Endothelial cell of umbilical vein (primary cell): ENCODE results near the gene SPATA1. TPM values are rescaled to one million over a fixed set of nuclear protein-coding genes. Genes with fewer than 3 reads are reported as not detected.

Experiments used
- BruUV-seq: library from RNA; stranded (reverse); fragments of 400-500 nt; replicated peaks from 2 replicates; lab custom pipeline; 2021; lab: Mats Ljungman, UMichigan
- CTCF ChIA-PET: fragments of 300-600, 350-600 bp; sonication (Branson Sonifier 250); formaldehyde crosslinking; loops from one replicate; lab custom pipeline; 2021; ENCODE audit warnings: antibody characterized with exemption, inconsistent platforms; lab: Charles Lee
- POLR2A ChIA-PET: fragments of 300-600, 350-600 bp; sonication (Branson Sonifier 250); formaldehyde crosslinking; loops from one replicate; lab custom pipeline; 2021; ENCODE audit warnings: antibody characterized with exemption, inconsistent platforms; lab: Charles Lee
- DNase-seq: peaks from one replicate; pipeline ENCODE4 v3.0.0-alpha.2; 2011; ENCODE audit warnings: low read depth, low spot score
- FAIRE-seq: peaks from 2 replicates; lab custom pipeline; 2011; peaks lifted over from hg19 to GRCh38; lab: Jason Lieb, UNC
- H2AFZ ChIP-seq: 2 replicates; pipeline ENCODE4 v1.6.0; 2012; ENCODE audit warnings: low read depth, low read length, control low read depth, inconsistent platforms
- H3K27ac ChIP-seq: 2 replicates; pipeline ENCODE4 v1.5.1; 2011; ENCODE audit warnings: low read depth, mild to moderate bottlenecking, control low read depth, low read length, moderate library complexity; ENCODE audit not compliant: insufficient read depth
- H3K27me3 ChIP-seq, 2 experiments: 2 replicates each; pipeline versions ENCODE4 v1.6.0 to v1.6.1; 2011; ENCODE audit warnings: low read length in 2 of 2, mixed read lengths in 1 of 2; ENCODE audit not compliant: control insufficient read depth in 2 of 2, insufficient read depth in 2 of 2
- H3K36me3 ChIP-seq, 2 experiments: 2 replicates in 1 of 2; 3 replicates in 1 of 2; pipeline ENCODE4 v1.5.1; 2011; ENCODE audit warnings: low read length in 2 of 2, mild to moderate bottlenecking in 1 of 2, moderate library complexity in 1 of 2; ENCODE audit not compliant: control insufficient read depth in 2 of 2, insufficient read depth in 2 of 2; ENCODE audit errors: extremely low read depth in 1 of 2
- H3K4me1 ChIP-seq: 3 replicates; pipeline ENCODE4 v1.5.1; 2011; ENCODE audit warnings: mild to moderate bottlenecking, low read length; ENCODE audit not compliant: control insufficient read depth, insufficient read depth; ENCODE audit errors: extremely low read depth
- H3K4me2 ChIP-seq: 2 replicates; pipeline ENCODE4 v1.6.1; 2011; ENCODE audit warnings: low read length, control low read depth, mixed read lengths; ENCODE audit not compliant: insufficient read depth
- H3K4me3 ChIP-seq, 3 experiments: fragments of 200-600 bp in 1 of 3; sonication (generic), shearing (Covaris generic) in 1 of 3; replicated peaks in 1 of 3; 2 replicates each; pipeline ENCODE4 v1.5.1; 2011 to 2016; ENCODE audit warnings: control low read depth in 3 of 3, low read length in 3 of 3, mild to moderate bottlenecking in 2 of 3, inconsistent platforms in 1 of 3, low read depth in 1 of 3, moderate library complexity in 1 of 3; ENCODE audit not compliant: insufficient read depth in 1 of 3
- H3K79me2 ChIP-seq: 2 replicates; pipeline ENCODE4 v1.6.0; 2012; ENCODE audit warnings: low read length, inconsistent platforms; ENCODE audit not compliant: control insufficient read depth, insufficient read depth
- H3K9ac ChIP-seq: replicated peaks from 2 replicates; pipeline ENCODE3; 2011; ENCODE audit warnings: low read length, control low read depth; ENCODE audit not compliant: insufficient read depth; ENCODE audit errors: extremely low read depth
- H3K9me1 ChIP-seq: replicated peaks from 3 replicates; pipeline ENCODE4 v1.6.0; 2011; ENCODE audit warnings: mild to moderate bottlenecking, low read length; ENCODE audit not compliant: control insufficient read depth, insufficient read depth; ENCODE audit errors: extremely low read depth
- H3K9me3 ChIP-seq: replicated peaks from 2 replicates; pipeline ENCODE4 v1.5.1; 2012; ENCODE audit warnings: low read length, inconsistent platforms; ENCODE audit not compliant: control insufficient read depth, insufficient read depth
- H4K20me1 ChIP-seq: replicated peaks from 2 replicates; pipeline ENCODE3; 2011; ENCODE audit warnings: mild to moderate bottlenecking, low read length; ENCODE audit not compliant: control insufficient read depth, insufficient read depth; ENCODE audit errors: extremely low read depth
- EZH2 ChIP-seq: IDR thresholded peaks from 2 replicates; pipeline ENCODE4 v1.6.1; 2012; ENCODE audit warnings: borderline replicate concordance, low read depth, mild to moderate bottlenecking, moderate library complexity, low read length, inconsistent platforms; ENCODE audit not compliant: severe bottlenecking
- FOS ChIP-seq: IDR thresholded peaks from 2 replicates; pipeline ENCODE4 v1.6.1; 2011; ENCODE audit warnings: mild to moderate bottlenecking, low read length, moderate library complexity, borderline replicate concordance; ENCODE audit not compliant: insufficient read depth
- GATA2 ChIP-seq: IDR thresholded peaks from 2 replicates; pipeline ENCODE4 v1.7.0; 2011; ENCODE audit warnings: low read depth, mild to moderate bottlenecking, moderate library complexity, mixed read lengths, low read length; ENCODE audit not compliant: insufficient read length, insufficient read depth
- JUN ChIP-seq: IDR thresholded peaks from 2 replicates; pipeline ENCODE4 v1.6.1; 2011; ENCODE audit warnings: borderline replicate concordance, low read depth; ENCODE audit not compliant: insufficient read length, insufficient read depth
- MYC ChIP-seq: IDR thresholded peaks from one replicate; pipeline ENCODE4 v1.6.1; 2011; ENCODE audit warnings: mild to moderate bottlenecking, low read depth, low read length
- POLR2A ChIP-seq: IDR thresholded peaks from 2 replicates; pipeline ENCODE4 v1.6.1; 2012; ENCODE audit warnings: low read depth, mild to moderate bottlenecking, control low read depth, low read length
- POLR2AphosphoS5 ChIP-seq: IDR thresholded peaks from 2 replicates; pipeline ENCODE4 v1.6.1; 2012; ENCODE audit warnings: low read depth, mild to moderate bottlenecking, control low read depth, low read length, moderate library complexity; ENCODE audit not compliant: insufficient read depth
- dilution Hi-C: fragments of 300-500 bp; cut with MboI; formaldehyde crosslinking; loops from one replicate; pipeline ENCODE4 v1.15.0; 2019; ENCODE audit warnings: low sequenced_read_pairs; ENCODE audit not compliant: extremely low pct_ligation_motif_present
- intact Hi-C: fragments of 100-400 bp; cut with micrococcal nuclease; formaldehyde crosslinking; loops from one replicate; pipeline ENCODE4 v1.10.0; 2022
- polyA plus RNA-seq, 4 experiments: library from polyadenylated mRNA; depleted of rRNA in 3 of 4; stranded (reverse) in 3 of 4; unstranded in 1 of 4; fragments of >200 nt; gene quantifications; 2 replicates each; pipeline versions ENCODE4 v1.2.1 to v1.2.3, GENCODE V29; 2011 to 2012; ENCODE audit warnings: missing spikeins in 1 of 4
- total RNA-seq: library from RNA; stranded (reverse); gene quantifications from 2 replicates; pipeline ENCODE4 v1.2.3, GENCODE V29; 2021
- TF ChIP-seq, protein P1 (sequence below), 2 donors: IDR thresholded peaks; 1 replicate in 1 of 2; 2 replicates in 1 of 2; pipeline ENCODE4 v1.5.1; 2011; ENCODE audit warnings: low read length in 2 of 2, mild to moderate bottlenecking in 2 of 2, moderate library complexity in 2 of 2, control low read depth in 1 of 2, inconsistent platforms in 1 of 2, low read depth in 1 of 2; ENCODE audit not compliant: insufficient read depth in 1 of 2; ENCODE audit errors: extremely low read depth in 1 of 2
- TF ChIP-seq, protein P2 (sequence below): IDR thresholded peaks from 2 replicates; pipeline ENCODE4 v1.6.1; 2011; ENCODE audit not compliant: insufficient read depth, insufficient read length

SPATA1 gene
- total and polyA plus RNA-seq, 2 donors (not counting 3 experiments of a cell fraction or from before 2014, with no cell fraction given) = 1.7 to 1.8 TPM

DNA sequence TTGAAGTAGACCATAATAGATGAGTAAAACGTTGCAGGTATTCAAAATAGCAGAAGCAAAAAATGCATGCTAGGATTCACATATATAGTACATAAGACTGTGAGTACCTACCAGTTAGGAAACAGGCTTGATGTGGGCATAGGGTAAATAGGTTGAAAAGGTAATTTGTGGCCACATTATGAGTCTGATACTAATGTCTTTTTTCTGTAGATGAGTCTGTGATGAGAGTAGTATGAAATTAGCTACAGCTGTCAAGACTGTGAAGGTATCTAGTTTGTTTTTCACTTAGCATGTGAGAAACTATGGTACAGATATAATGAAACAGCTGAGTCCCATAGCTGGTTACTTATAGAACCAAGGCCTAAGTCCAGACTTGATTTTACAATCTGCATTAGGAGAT, 12.4 kb upstream of the SPATA1 start:
- peaks cover 3% of the 10 kb centered on the region for H4K20me1 ChIP-seq
- dilution Hi-C loops = no loop called here
- peaks cover 1% of the 10 kb centered on the region for H3K79me2 ChIP-seq
- ChIA-PET POLR2A (no interaction called here), CTCF (interaction anchor here (1.3 kb wide), 1 partner anchor 110 kb away, joined by 3 read pairs; no protein-coding TSS in a partner anchor)
- BruUV-seq = no TSS peak
- intact Hi-C loops = no loop called here
- H3K27ac ChIP-seq = no peak overlapping the region
- DNase-seq = no peak
- FAIRE-seq = no peak
- no peak overlapping the region for H3K9ac ChIP-seq
- H3K9me3 ChIP-seq = no peaks in the 10 kb centered on the region
- no peak overlapping the region for H3K4me2 ChIP-seq
- TF ChIP-seq GATA2 (no peak), JUN (no peak), POLR2A (no peak), FOS (no peak), EZH2 (no peak), POLR2AphosphoS5 (no peak), MYC (no peak)
- TF ChIP-seq, protein P1, sequence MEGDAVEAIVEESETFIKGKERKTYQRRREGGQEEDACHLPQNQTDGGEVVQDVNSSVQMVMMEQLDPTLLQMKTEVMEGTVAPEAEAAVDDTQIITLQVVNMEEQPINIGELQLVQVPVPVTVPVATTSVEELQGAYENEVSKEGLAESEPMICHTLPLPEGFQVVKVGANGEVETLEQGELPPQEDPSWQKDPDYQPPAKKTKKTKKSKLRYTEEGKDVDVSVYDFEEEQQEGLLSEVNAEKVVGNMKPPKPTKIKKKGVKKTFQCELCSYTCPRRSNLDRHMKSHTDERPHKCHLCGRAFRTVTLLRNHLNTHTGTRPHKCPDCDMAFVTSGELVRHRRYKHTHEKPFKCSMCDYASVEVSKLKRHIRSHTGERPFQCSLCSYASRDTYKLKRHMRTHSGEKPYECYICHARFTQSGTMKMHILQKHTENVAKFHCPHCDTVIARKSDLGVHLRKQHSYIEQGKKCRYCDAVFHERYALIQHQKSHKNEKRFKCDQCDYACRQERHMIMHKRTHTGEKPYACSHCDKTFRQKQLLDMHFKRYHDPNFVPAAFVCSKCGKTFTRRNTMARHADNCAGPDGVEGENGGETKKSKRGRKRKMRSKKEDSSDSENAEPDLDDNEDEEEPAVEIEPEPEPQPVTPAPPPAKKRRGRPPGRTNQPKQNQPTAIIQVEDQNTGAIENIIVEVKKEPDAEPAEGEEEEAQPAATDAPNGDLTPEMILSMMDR (IDR thresholded peaks at IDR 0.05; ENCODE audit: extremely low read depth in 1 of 2, insufficient read depth in 1 of 2, low read depth in 1 of 2, low read length in 2 of 2) = no peak
- TF ChIP-seq, protein P2, sequence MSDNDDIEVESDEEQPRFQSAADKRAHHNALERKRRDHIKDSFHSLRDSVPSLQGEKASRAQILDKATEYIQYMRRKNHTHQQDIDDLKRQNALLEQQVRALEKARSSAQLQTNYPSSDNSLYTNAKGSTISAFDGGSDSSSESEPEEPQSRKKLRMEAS = no peak
- H2AFZ ChIP-seq = no peak overlapping the region
- H3K27me3 ChIP-seq = no peaks in the 10 kb centered on the region
- H3K9me1 ChIP-seq = no peaks in the 10 kb centered on the region
- no peak overlapping the region for H3K4me3 ChIP-seq
- H3K36me3 ChIP-seq = peaks cover 7 to 27% of the 10 kb centered on the region in 2 experiments
- H3K4me1 ChIP-seq = no peaks in the 10 kb centered on the region
